Caco-2 (cell line): ENCODE results near the gene SULT1C2. TPM values are rescaled to one million over a fixed set of nuclear protein-coding genes. Genes with fewer than 3 reads are reported as not detected.

Source experiments
- BruUV-seq: library from RNA; stranded (reverse); fragments of 400-500 nt; replicated peaks from 2 replicates; lab custom pipeline; 2021; lab: Mats Ljungman, UMichigan
- CTCF ChIA-PET: fragments of 300-600 bp; sonication (Branson Sonifier 250); formaldehyde crosslinking; loops from one replicate; lab custom pipeline; 2022; ENCODE audit warnings: antibody characterized with exemption; lab: Charles Lee
- POLR2A ChIA-PET: fragments of 300-600 bp; sonication (Branson Sonifier 250); formaldehyde crosslinking; loops from one replicate; lab custom pipeline; 2022; ENCODE audit warnings: antibody characterized with exemption; lab: Charles Lee
- DNase-seq, 2 experiments: peaks; one replicate each; pipeline versions ENCODE4 v3.0.0 to v3.0.0-alpha.2; 2020 to 2022
- H3K27me3 ChIP-seq: replicated peaks from 2 replicates; pipeline ENCODE4 v1.6.0; 2011; ENCODE audit warnings: low read length; ENCODE audit not compliant: control insufficient read depth, insufficient read depth
- H3K36me3 ChIP-seq: 2 replicates; pipeline ENCODE4 v1.5.1; 2011; ENCODE audit warnings: low read length; ENCODE audit not compliant: control insufficient read depth, insufficient read depth
- H3K4me1 ChIP-seq: fragments of 250-450 bp; sonication (Bioruptor Pico); 2 replicates; pipeline ENCODE4 v1.5.1; 2020; ENCODE audit warnings: mild to moderate bottlenecking
- H3K4me3 ChIP-seq: 2 replicates; pipeline ENCODE4 v1.5.1; 2011; ENCODE audit warnings: low read depth, mild to moderate bottlenecking, control low read depth, low read length
- H3K9me3 ChIP-seq: fragments of 250-450 bp; sonication (Bioruptor Pico); 2 replicates; pipeline ENCODE4 v1.5.1; 2020; ENCODE audit warnings: mild to moderate bottlenecking, moderate library complexity
- H3K27ac Mint-ChIP-seq: one replicate; pipeline ENCODE4 v1.8.0; 2022; ENCODE audit warnings: mixed read lengths; ENCODE audit not compliant: unreplicated experiment
- H3K27me3 Mint-ChIP-seq: one replicate; pipeline ENCODE4 v1.8.0; 2022; ENCODE audit warnings: mixed read lengths; ENCODE audit not compliant: insufficient read depth, unreplicated experiment
- H3K36me3 Mint-ChIP-seq: one replicate; pipeline ENCODE4 v1.8.0; 2022; ENCODE audit warnings: mild to moderate bottlenecking, mixed read lengths; ENCODE audit not compliant: insufficient read depth, unreplicated experiment
- H3K4me1 Mint-ChIP-seq: one replicate; pipeline ENCODE4 v1.8.0; 2022; ENCODE audit warnings: low read depth, mixed read lengths; ENCODE audit not compliant: unreplicated experiment
- H3K4me3 Mint-ChIP-seq: one replicate; pipeline ENCODE4 v1.8.0; 2022; ENCODE audit warnings: mild to moderate bottlenecking, moderate library complexity, mixed read lengths; ENCODE audit not compliant: unreplicated experiment
- H3K9me3 Mint-ChIP-seq: one replicate; pipeline ENCODE4 v1.8.0; 2022; ENCODE audit warnings: mixed read lengths; ENCODE audit not compliant: unreplicated experiment
- intact Hi-C: fragments of 100-400 bp; cut with micrococcal nuclease; formaldehyde crosslinking; loops from one replicate; pipeline ENCODE4 v1.10.0; 2022; ENCODE audit not compliant: unreplicated experiment
- total RNA-seq: library from RNA; stranded (reverse); gene quantifications from 2 replicates; pipeline ENCODE4 v1.2.3, GENCODE V29; 2022
- TF ChIP-seq, protein P1 (sequence below), 2 experiments: fragments of 200-600 bp in 1 of 2; IDR thresholded peaks; 1 replicate in 1 of 2; 2 replicates in 1 of 2; pipeline versions ENCODE4 v1.5.1 to v1.8.0; 2011 to 2022; ENCODE audit warnings: antibody characterized with exemption in 1 of 2, control low read depth in 1 of 2, inconsistent platforms in 1 of 2, low read depth in 1 of 2, low read length in 1 of 2, mild to moderate bottlenecking in 1 of 2, moderate library complexity in 1 of 2; ENCODE audit not compliant: insufficient read depth in 1 of 2, severe bottlenecking in 1 of 2, unreplicated experiment in 1 of 2

The SULT1C2 gene
- total RNA-seq, 1 experiment from 2014 or later = 0.86 TPM

DNA sequence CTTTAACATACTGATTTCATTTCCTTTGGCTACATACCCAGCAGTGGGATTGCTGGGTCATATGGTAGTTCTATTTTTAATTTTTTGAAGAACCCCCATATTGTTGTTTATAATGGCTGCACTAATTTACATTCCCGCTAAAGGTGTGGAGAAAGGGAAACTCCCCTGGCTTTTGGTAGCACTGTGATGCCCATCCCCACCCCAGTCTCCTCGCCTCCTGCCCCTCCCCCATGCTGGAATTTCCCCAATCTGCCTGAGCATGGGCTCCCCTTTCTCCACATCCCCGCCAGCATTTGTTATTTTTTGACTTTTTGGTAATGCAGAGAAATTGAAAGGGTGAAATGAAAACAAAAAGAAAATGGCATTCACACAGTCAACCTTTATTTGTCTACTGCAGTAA is 59.1 kb downstream of the SULT1C2 start:
- Mint-ChIP-seq H3K4me1 (peaks cover 6% of the 10 kb centered on the region), H3K36me3 (no peaks in the 10 kb centered on the region), H3K27me3 (no peaks in the 10 kb centered on the region), H3K4me3 (no peak overlapping the region), H3K9me3 (no peaks in the 10 kb centered on the region), H3K27ac (no peak overlapping the region)
- no TSS peak for BruUV-seq
- Histone ChIP-seq H3K4me1 (no peaks in the 10 kb centered on the region), H3K9me3 (no peaks in the 10 kb centered on the region), H3K4me3 (no peak overlapping the region), H3K36me3 (no peaks in the 10 kb centered on the region), H3K27me3 (no peaks in the 10 kb centered on the region)
- TF ChIP-seq, protein P1, sequence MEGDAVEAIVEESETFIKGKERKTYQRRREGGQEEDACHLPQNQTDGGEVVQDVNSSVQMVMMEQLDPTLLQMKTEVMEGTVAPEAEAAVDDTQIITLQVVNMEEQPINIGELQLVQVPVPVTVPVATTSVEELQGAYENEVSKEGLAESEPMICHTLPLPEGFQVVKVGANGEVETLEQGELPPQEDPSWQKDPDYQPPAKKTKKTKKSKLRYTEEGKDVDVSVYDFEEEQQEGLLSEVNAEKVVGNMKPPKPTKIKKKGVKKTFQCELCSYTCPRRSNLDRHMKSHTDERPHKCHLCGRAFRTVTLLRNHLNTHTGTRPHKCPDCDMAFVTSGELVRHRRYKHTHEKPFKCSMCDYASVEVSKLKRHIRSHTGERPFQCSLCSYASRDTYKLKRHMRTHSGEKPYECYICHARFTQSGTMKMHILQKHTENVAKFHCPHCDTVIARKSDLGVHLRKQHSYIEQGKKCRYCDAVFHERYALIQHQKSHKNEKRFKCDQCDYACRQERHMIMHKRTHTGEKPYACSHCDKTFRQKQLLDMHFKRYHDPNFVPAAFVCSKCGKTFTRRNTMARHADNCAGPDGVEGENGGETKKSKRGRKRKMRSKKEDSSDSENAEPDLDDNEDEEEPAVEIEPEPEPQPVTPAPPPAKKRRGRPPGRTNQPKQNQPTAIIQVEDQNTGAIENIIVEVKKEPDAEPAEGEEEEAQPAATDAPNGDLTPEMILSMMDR (IDR thresholded peaks at IDR 0.05; ENCODE audit: insufficient read depth in 1 of 2, low read depth in 1 of 2, low read length in 1 of 2, severe bottlenecking in 1 of 2, unreplicated experiment in 1 of 2) = no peak
- no peak for DNase-seq
- intact Hi-C loops = no loop called here
- POLR2A ChIA-PET = no interaction called here
- CTCF ChIA-PET = no interaction called here

DNA sequence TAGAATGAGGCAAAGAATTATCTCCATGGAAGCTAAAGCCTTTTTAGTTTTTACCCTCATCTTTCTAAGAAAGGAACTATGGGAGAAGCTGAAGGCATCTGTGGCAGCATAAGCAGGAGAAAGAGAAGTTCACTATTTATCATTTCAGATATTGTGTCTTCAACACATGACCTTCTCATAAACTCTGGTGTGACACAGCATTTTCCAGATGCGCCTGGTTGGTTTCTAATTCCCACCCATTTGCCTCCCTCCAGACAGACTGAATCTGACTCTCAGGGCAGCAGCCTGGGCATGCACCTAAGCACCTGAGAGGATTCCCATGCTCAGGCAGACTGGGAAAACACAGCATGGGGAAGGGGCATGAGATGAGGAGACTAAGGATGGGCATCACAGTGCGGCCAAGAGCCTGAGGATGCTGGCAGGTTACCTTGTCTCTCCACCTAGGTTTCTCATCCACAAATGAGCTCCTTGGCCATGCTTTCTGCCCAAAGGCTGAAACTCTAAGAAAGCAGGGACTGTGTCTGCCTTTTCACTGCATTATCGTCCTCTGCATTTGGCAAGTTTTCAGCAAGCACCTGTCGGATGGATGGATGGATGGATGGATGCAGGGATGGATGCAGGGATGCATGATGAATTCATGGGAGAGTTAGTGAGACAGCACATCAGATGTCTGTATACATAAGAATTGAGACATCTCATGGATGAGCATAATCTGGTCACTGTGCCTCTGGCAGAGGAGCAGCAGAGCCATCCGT is 60.3 kb downstream of the SULT1C2 start:
- intact Hi-C loops = no loop called here
- BruUV-seq = no TSS peak
- Histone ChIP-seq H3K4me3 (no peak overlapping the region), H3K36me3 (no peaks in the 10 kb centered on the region), H3K27me3 (no peaks in the 10 kb centered on the region), H3K4me1 (no peaks in the 10 kb centered on the region), H3K9me3 (no peaks in the 10 kb centered on the region)
- Mint-ChIP-seq H3K27ac (no peak overlapping the region), H3K4me3 (no peak overlapping the region), H3K27me3 (no peaks in the 10 kb centered on the region), H3K9me3 (no peaks in the 10 kb centered on the region), H3K36me3 (no peaks in the 10 kb centered on the region), H3K4me1 (peaks cover 3% of the 10 kb centered on the region)
- POLR2A ChIA-PET = no interaction called here
- DNase-seq = no peak
- TF ChIP-seq, protein P1 (IDR thresholded peaks at IDR 0.05; ENCODE audit: insufficient read depth in 1 of 2, low read depth in 1 of 2, low read length in 1 of 2, severe bottlenecking in 1 of 2, unreplicated experiment in 1 of 2) = no peak
- CTCF ChIA-PET = no interaction called here

DNA sequence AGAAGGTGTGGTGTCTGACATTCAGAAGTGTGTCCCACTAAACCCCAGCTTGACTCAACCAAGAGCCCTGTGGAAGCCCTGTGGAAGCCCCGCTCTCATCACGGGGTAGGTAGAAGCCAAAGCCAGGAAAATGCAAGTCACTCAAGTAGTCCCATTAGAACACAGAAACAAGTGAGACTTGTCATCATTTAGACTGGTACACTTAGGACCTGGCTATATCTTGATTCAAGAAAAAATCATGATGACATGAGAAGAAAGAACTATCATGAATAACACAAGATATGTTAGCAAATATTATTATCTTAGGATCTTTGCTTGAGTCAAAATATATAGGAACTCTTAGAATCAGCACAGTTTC is 60.9 kb downstream of the SULT1C2 start:
- H3K4me1 Mint-ChIP-seq = no peaks in the 10 kb centered on the region
- TF ChIP-seq, protein P1 (IDR thresholded peaks at IDR 0.05; ENCODE audit: insufficient read depth in 1 of 2, low read depth in 1 of 2, low read length in 1 of 2, severe bottlenecking in 1 of 2, unreplicated experiment in 1 of 2) = no peak
- no peaks in the 10 kb centered on the region for H3K36me3 Mint-ChIP-seq
- Histone ChIP-seq H3K27me3 (no peaks in the 10 kb centered on the region), H3K4me3 (no peak overlapping the region), H3K4me1 (no peaks in the 10 kb centered on the region), H3K9me3 (no peaks in the 10 kb centered on the region), H3K36me3 (no peaks in the 10 kb centered on the region)
- no TSS peak for BruUV-seq
- CTCF ChIA-PET = no interaction called here
- no peak overlapping the region for H3K4me3 Mint-ChIP-seq
- H3K27me3 Mint-ChIP-seq = no peaks in the 10 kb centered on the region
- intact Hi-C loops = no loop called here
- POLR2A ChIA-PET = no interaction called here
- DNase-seq = no peak
- H3K27ac Mint-ChIP-seq = no peak overlapping the region
- no peaks in the 10 kb centered on the region for H3K9me3 Mint-ChIP-seq
